HCT116 (cell line): Measurements from ENCODE around the gene THEM4. TPM values are rescaled to one million over a fixed set of nuclear protein-coding genes. Genes with fewer than 3 reads are reported as not detected.

ENCODE experiments used
- ATAC-seq: fragments of 200-7000 bp; cut with Tn5 transposase; 2 replicates; pipeline ENCODE4 v1.9.1; 2020; ENCODE audit warnings: mild to moderate bottlenecking, moderate library complexity
- BruUV-seq: library from RNA; stranded (reverse); fragments of 400-500 nt; replicated peaks from 2 replicates; lab custom pipeline; 2021; lab: Mats Ljungman, UMichigan
- CTCF ChIA-PET: fragments of 300-600 bp; sonication (Branson Sonifier 250); formaldehyde crosslinking; loops from one replicate; lab custom pipeline; 2021; ENCODE audit warnings: antibody characterized with exemption; lab: Charles Lee
- POLR2A ChIA-PET: fragments of 300-600, 350-600 bp; sonication (Branson Sonifier 250); formaldehyde crosslinking; loops from one replicate; lab custom pipeline; 2021; ENCODE audit warnings: antibody characterized with exemption; lab: Charles Lee
- RAD21 ChIA-PET, 2 experiments: fragments of 300-600 bp; sonication (Branson Sonifier 250); formaldehyde crosslinking; loops; one replicate each; lab custom pipeline; 2023; ENCODE audit warnings: low total read pairs in 2 of 2; ENCODE audit not compliant: uncharacterized antibody in 2 of 2, unreplicated experiment in 2 of 2, low non-redundant PET in 1 of 2; lab: Charles Lee
- DNase-seq: peaks from one replicate; pipeline ENCODE4 v3.0.0-alpha.2; 2010; ENCODE audit warnings: low read depth, low spot score
- H2AFZ ChIP-seq: fragments of 200-600 bp; shearing (Covaris generic), sonication (generic); 2 replicates; pipeline ENCODE4 v1.6.1; 2017; ENCODE audit warnings: low read depth, mixed run types, mixed read lengths, antibody characterized with exemption, low read length; ENCODE audit not compliant: poor library complexity, severe bottlenecking
- H3K27ac ChIP-seq: 2 replicates; pipeline ENCODE4 v1.5.1; 2012; ENCODE audit warnings: low read depth, low read length
- H3K27me3 ChIP-seq: fragments of 200-600 bp; sonication (generic); 2 replicates; pipeline ENCODE4 v1.6.1; 2016; ENCODE audit warnings: mixed run types, low read length, mixed read lengths; ENCODE audit not compliant: insufficient read depth
- H3K36me3 ChIP-seq, 2 experiments: fragments of 200-500 bp in 1 of 2; fragments of 200-600 bp in 1 of 2; sonication (Bioruptor generic) in 1 of 2; sonication (generic) in 1 of 2; 2 replicates each; pipeline versions ENCODE4 v1.5.1 to v1.6.1; 2014 to 2016; ENCODE audit warnings: low read length in 2 of 2, inconsistent platforms in 1 of 2, mixed read lengths in 1 of 2, mixed run types in 1 of 2; ENCODE audit not compliant: insufficient read depth in 2 of 2, control insufficient read depth in 1 of 2
- H3K4me1 ChIP-seq, 2 experiments: fragments of 200-600 bp in 1 of 2; sonication (generic) in 1 of 2; 2 replicates each; pipeline versions ENCODE4 v1.5.1 to v1.6.1; 2012 to 2017; ENCODE audit warnings: low read length in 2 of 2, inconsistent platforms in 1 of 2, mild to moderate bottlenecking in 1 of 2, mixed read lengths in 1 of 2, mixed run types in 1 of 2, moderate library complexity in 1 of 2; ENCODE audit not compliant: insufficient read depth in 2 of 2, control insufficient read depth in 1 of 2
- H3K4me2 ChIP-seq: fragments of 200-600 bp; sonication (generic); 2 replicates; pipeline ENCODE4 v1.6.1; 2017; ENCODE audit warnings: mixed run types, low read length, mixed read lengths
- H3K4me3 ChIP-seq, 2 experiments: fragments of 200-600 bp in 1 of 2; sonication (generic) in 1 of 2; replicated peaks in 1 of 2; 2 replicates each; pipeline ENCODE4 v1.5.1; 2011 to 2016; ENCODE audit warnings: low read length in 2 of 2, control low read depth in 1 of 2, low read depth in 1 of 2, mild to moderate bottlenecking in 1 of 2, mixed read lengths in 1 of 2, mixed run types in 1 of 2
- H3K79me2 ChIP-seq: fragments of 200-600 bp; sonication (generic); 2 replicates; pipeline ENCODE4 v1.6.1; 2017; ENCODE audit warnings: mild to moderate bottlenecking, mixed run types, low read length, moderate library complexity, mixed read lengths; ENCODE audit not compliant: insufficient read depth
- H3K9ac ChIP-seq: fragments of 200-600 bp; sonication (generic); 2 replicates; pipeline ENCODE4 v1.6.1; 2016; ENCODE audit warnings: low read length, mixed read lengths
- H3K9me2 ChIP-seq: fragments of 200-600 bp; sonication (generic), shearing (Covaris generic); 2 replicates; pipeline ENCODE4 v1.6.1; 2017; ENCODE audit warnings: mixed run types, mild to moderate bottlenecking, moderate library complexity; ENCODE audit not compliant: insufficient read depth
- H3K9me3 ChIP-seq, 2 experiments: fragments of 200-500 bp in 1 of 2; fragments of 200-600 bp in 1 of 2; sonication (Bioruptor generic) in 1 of 2; sonication (generic) in 1 of 2; 2 replicates each; pipeline ENCODE4 v1.6.1; 2014 to 2017; ENCODE audit warnings: low read length in 2 of 2, mixed read lengths in 2 of 2, inconsistent platforms in 1 of 2, low read depth in 1 of 2, mild to moderate bottlenecking in 1 of 2, mixed run types in 1 of 2, moderate library complexity in 1 of 2; ENCODE audit not compliant: control insufficient read depth in 1 of 2, insufficient read depth in 1 of 2
- H4K20me1 ChIP-seq: fragments of 200-600 bp; sonication (generic), shearing (Covaris generic); 2 replicates; pipeline ENCODE4 v1.6.1; 2017; ENCODE audit warnings: mixed run types, mild to moderate bottlenecking, moderate library complexity; ENCODE audit not compliant: insufficient read depth
- ATF3 ChIP-seq: IDR thresholded peaks from 2 replicates; pipeline ENCODE4 v1.6.1; 2012
- CBX3 ChIP-seq: IDR thresholded peaks from 2 replicates; pipeline ENCODE4 v1.6.1; 2012; ENCODE audit warnings: low read depth
- EGR1 ChIP-seq: IDR thresholded peaks from 2 replicates; pipeline ENCODE4 v1.6.1; 2012; ENCODE audit warnings: low read depth
- ELF1 ChIP-seq: IDR thresholded peaks from 2 replicates; pipeline ENCODE4 v1.6.1; 2012; ENCODE audit warnings: low read depth, borderline replicate concordance
- EZH2 ChIP-seq: fragments of 200-600 bp; sonication (generic); IDR thresholded peaks from 2 replicates; pipeline ENCODE4 v1.6.1; 2017; ENCODE audit warnings: antibody characterized with exemption, mixed run types
- EZH2phosphoT487 ChIP-seq: fragments of 200-600 bp; IDR thresholded peaks from 2 replicates; pipeline ENCODE4 v1.6.1; 2018; ENCODE audit warnings: antibody characterized with exemption, borderline replicate concordance
- FOSL1 ChIP-seq: IDR thresholded peaks from 2 replicates; pipeline ENCODE4 v1.6.1; 2012; ENCODE audit warnings: low read depth
- MAX ChIP-seq: IDR thresholded peaks from 2 replicates; pipeline ENCODE4 v1.6.1; 2012
- POLR2A ChIP-seq: IDR thresholded peaks from 2 replicates; pipeline ENCODE4 v1.7.0; 2011; ENCODE audit warnings: borderline replicate concordance; ENCODE audit not compliant: insufficient read depth, insufficient read length; ENCODE audit errors: extremely low read depth
- POLR2AphosphoS5 ChIP-seq: IDR thresholded peaks from 2 replicates; pipeline ENCODE4 v1.6.1; 2011; ENCODE audit warnings: mild to moderate bottlenecking, low read depth, low read length, moderate library complexity
- RAD21 ChIP-seq: IDR thresholded peaks from 2 replicates; pipeline ENCODE4 v1.6.1; 2012; ENCODE audit warnings: low read depth, mild to moderate bottlenecking
- SIN3A ChIP-seq: IDR thresholded peaks from 2 replicates; pipeline ENCODE4 v1.6.1; 2012; ENCODE audit warnings: low read depth
- ZFX ChIP-seq: fragments of 450-650 bp; IDR thresholded peaks from 2 replicates; pipeline ENCODE4 v1.6.1; 2017
- ZNF274 ChIP-seq: fragments of 200-500 bp; sonication (Bioruptor generic); IDR thresholded peaks from 2 replicates; pipeline ENCODE4 v1.6.1; 2014; ENCODE audit warnings: mild to moderate bottlenecking, low read depth, low read length, inconsistent platforms
- intact Hi-C: fragments of 100-400 bp; cut with micrococcal nuclease; formaldehyde crosslinking; loops from 2 replicates; pipeline ENCODE4 v1.10.0; 2022
- total RNA-seq: library from RNA; stranded (reverse); gene quantifications from one replicate; pipeline ENCODE4 v1.2.1, GENCODE V29; 2021; ENCODE audit not compliant: unreplicated experiment
- TF ChIP-seq, protein P1 (sequence below), 3 experiments: fragments of 200-600 bp in 1 of 3; sonication (generic) in 1 of 3; IDR thresholded peaks in 2 of 3; conservative IDR thresholded peaks in 1 of 3; 2 replicates each; pipeline ENCODE4 v1.5.1; 2012 to 2017; ENCODE audit warnings: low read depth in 2 of 3, low read length in 2 of 3, antibody characterized with exemption in 1 of 3, borderline replicate concordance in 1 of 3, control low read depth in 1 of 3, mild to moderate bottlenecking in 1 of 3, mixed read lengths in 1 of 3, mixed run types in 1 of 3, moderate library complexity in 1 of 3; ENCODE audit not compliant: insufficient read depth in 1 of 3
- TF ChIP-seq, protein P2 (sequence below): IDR thresholded peaks from 2 replicates; pipeline ENCODE4 v1.6.1; 2012; ENCODE audit warnings: low read depth
- TF ChIP-seq, protein P3 (sequence below): IDR thresholded peaks from 2 replicates; pipeline ENCODE4 v1.6.1; 2011; ENCODE audit warnings: mild to moderate bottlenecking, low read length, moderate library complexity; ENCODE audit not compliant: insufficient replicate concordance; ENCODE audit errors: extremely low read depth

THEM4 gene
- total RNA-seq, 1 experiment from 2014 or later, result 17.0 TPM

GRCh38 chr1:151888972-151889570 is 20.2 kb downstream of the THEM4 start:
- no peak overlapping the region for H3K27ac ChIP-seq
- peaks cover 3 to 23% of the 10 kb centered on the region in 2 experiments; a peak in 2 of 4 replicates for H3K36me3 ChIP-seq
- RAD21 ChIA-PET, result no interaction called here
- DNase-seq (no peak), ATAC-seq (peak; percentile 72)
- intact Hi-C loops, result loop anchor here (1.0 kb wide), 2 partner anchors 106 to 112 kb away; no protein-coding TSS in a partner anchor
- no peak overlapping the region for H2AFZ ChIP-seq
- no peak overlapping the region for H3K4me2 ChIP-seq
- TF ChIP-seq SIN3A, result no peak
- TF ChIP-seq EZH2phosphoT487, result no peak
- no peak for TF ChIP-seq ZFX
- no peak for TF ChIP-seq ZNF274
- TF ChIP-seq, protein P1, sequence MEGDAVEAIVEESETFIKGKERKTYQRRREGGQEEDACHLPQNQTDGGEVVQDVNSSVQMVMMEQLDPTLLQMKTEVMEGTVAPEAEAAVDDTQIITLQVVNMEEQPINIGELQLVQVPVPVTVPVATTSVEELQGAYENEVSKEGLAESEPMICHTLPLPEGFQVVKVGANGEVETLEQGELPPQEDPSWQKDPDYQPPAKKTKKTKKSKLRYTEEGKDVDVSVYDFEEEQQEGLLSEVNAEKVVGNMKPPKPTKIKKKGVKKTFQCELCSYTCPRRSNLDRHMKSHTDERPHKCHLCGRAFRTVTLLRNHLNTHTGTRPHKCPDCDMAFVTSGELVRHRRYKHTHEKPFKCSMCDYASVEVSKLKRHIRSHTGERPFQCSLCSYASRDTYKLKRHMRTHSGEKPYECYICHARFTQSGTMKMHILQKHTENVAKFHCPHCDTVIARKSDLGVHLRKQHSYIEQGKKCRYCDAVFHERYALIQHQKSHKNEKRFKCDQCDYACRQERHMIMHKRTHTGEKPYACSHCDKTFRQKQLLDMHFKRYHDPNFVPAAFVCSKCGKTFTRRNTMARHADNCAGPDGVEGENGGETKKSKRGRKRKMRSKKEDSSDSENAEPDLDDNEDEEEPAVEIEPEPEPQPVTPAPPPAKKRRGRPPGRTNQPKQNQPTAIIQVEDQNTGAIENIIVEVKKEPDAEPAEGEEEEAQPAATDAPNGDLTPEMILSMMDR (IDR thresholded peaks at IDR 0.05 in 2 of 3, conservative IDR thresholded peaks at IDR 0.05 in 1 of 3; ENCODE audit: borderline replicate concordance in 1 of 3, insufficient read depth in 1 of 3, low read depth in 2 of 3, low read length in 2 of 3), result peak; percentile 22 to 55 (median 53); a peak in 4 of 6 replicates
- TF ChIP-seq EZH2, result no peak
- no peak for TF ChIP-seq POLR2AphosphoS5
- no peak for TF ChIP-seq CBX3
- TF ChIP-seq, protein P2, sequence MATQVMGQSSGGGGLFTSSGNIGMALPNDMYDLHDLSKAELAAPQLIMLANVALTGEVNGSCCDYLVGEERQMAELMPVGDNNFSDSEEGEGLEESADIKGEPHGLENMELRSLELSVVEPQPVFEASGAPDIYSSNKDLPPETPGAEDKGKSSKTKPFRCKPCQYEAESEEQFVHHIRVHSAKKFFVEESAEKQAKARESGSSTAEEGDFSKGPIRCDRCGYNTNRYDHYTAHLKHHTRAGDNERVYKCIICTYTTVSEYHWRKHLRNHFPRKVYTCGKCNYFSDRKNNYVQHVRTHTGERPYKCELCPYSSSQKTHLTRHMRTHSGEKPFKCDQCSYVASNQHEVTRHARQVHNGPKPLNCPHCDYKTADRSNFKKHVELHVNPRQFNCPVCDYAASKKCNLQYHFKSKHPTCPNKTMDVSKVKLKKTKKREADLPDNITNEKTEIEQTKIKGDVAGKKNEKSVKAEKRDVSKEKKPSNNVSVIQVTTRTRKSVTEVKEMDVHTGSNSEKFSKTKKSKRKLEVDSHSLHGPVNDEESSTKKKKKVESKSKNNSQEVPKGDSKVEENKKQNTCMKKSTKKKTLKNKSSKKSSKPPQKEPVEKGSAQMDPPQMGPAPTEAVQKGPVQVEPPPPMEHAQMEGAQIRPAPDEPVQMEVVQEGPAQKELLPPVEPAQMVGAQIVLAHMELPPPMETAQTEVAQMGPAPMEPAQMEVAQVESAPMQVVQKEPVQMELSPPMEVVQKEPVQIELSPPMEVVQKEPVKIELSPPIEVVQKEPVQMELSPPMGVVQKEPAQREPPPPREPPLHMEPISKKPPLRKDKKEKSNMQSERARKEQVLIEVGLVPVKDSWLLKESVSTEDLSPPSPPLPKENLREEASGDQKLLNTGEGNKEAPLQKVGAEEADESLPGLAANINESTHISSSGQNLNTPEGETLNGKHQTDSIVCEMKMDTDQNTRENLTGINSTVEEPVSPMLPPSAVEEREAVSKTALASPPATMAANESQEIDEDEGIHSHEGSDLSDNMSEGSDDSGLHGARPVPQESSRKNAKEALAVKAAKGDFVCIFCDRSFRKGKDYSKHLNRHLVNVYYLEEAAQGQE, result no peak
- peak; percentile 73 for TF ChIP-seq RAD21
- no peak for TF ChIP-seq EGR1
- no peak for TF ChIP-seq MAX
- TF ChIP-seq ATF3, result no peak
- TF ChIP-seq, protein P3, sequence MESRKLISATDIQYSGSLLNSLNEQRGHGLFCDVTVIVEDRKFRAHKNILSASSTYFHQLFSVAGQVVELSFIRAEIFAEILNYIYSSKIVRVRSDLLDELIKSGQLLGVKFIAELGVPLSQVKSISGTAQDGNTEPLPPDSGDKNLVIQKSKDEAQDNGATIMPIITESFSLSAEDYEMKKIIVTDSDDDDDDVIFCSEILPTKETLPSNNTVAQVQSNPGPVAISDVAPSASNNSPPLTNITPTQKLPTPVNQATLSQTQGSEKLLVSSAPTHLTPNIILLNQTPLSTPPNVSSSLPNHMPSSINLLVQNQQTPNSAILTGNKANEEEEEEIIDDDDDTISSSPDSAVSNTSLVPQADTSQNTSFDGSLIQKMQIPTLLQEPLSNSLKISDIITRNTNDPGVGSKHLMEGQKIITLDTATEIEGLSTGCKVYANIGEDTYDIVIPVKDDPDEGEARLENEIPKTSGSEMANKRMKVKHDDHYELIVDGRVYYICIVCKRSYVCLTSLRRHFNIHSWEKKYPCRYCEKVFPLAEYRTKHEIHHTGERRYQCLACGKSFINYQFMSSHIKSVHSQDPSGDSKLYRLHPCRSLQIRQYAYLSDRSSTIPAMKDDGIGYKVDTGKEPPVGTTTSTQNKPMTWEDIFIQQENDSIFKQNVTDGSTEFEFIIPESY, result no peak
- TF ChIP-seq POLR2A, result no peak
- no peak for TF ChIP-seq FOSL1
- no peak for TF ChIP-seq ELF1
- H3K4me3 ChIP-seq, result no peak overlapping the region
- H3K79me2 ChIP-seq, result no peaks in the 10 kb centered on the region
- H3K9ac ChIP-seq, result no peak overlapping the region
- no peaks in the 10 kb centered on the region for H3K9me3 ChIP-seq
- no peaks in the 10 kb centered on the region for H3K27me3 ChIP-seq
- POLR2A ChIA-PET, result no interaction called here
- BruUV-seq, result no TSS peak
- no peaks in the 10 kb centered on the region for H3K9me2 ChIP-seq
- H4K20me1 ChIP-seq, result no peaks in the 10 kb centered on the region; the same call in 1 of the 2 replicates
- H3K4me1 ChIP-seq, result peaks cover 8 to 12% of the 10 kb centered on the region in 2 experiments; a peak in 2 of 4 replicates
- CTCF ChIA-PET, result interaction anchor here (0.9 to 2.0 kb wide), 4 partner anchors 19 to 115 kb away, joined by 4 to 7 read pairs (median 5); partner anchors contain the start of gene THEM4
